GM19397 (cell line): ENCODE data around the gene TAF3.
A peak's percentile ranks its signal among the peaks of the same experiment; 100 is the strongest.
"Not testable (repeated sequence)": the region's sequence is repeated elsewhere in the genome, so short reads cannot be mapped to it uniquely, and the experiment has no call there.

Experiments
- ATAC-seq: cut with Tn5 transposase; IDR thresholded peaks from one replicate; pipeline ENCODE4 v1.9.1; 2021; ENCODE audit warnings: mild to moderate bottlenecking, moderate library complexity; ENCODE audit not compliant: unreplicated experiment

The TAF3 gene, protein sequence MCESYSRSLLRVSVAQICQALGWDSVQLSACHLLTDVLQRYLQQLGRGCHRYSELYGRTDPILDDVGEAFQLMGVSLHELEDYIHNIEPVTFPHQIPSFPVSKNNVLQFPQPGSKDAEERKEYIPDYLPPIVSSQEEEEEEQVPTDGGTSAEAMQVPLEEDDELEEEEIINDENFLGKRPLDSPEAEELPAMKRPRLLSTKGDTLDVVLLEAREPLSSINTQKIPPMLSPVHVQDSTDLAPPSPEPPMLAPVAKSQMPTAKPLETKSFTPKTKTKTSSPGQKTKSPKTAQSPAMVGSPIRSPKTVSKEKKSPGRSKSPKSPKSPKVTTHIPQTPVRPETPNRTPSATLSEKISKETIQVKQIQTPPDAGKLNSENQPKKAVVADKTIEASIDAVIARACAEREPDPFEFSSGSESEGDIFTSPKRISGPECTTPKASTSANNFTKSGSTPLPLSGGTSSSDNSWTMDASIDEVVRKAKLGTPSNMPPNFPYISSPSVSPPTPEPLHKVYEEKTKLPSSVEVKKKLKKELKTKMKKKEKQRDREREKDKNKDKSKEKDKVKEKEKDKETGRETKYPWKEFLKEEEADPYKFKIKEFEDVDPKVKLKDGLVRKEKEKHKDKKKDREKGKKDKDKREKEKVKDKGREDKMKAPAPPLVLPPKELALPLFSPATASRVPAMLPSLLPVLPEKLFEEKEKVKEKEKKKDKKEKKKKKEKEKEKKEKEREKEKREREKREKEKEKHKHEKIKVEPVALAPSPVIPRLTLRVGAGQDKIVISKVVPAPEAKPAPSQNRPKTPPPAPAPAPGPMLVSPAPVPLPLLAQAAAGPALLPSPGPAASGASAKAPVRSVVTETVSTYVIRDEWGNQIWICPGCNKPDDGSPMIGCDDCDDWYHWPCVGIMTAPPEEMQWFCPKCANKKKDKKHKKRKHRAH

GRCh38 chr10:7818295-7819120 lies at the start of gene TAF3:
Gene TAF3 (plus strand): TSS chr10:7818505. CDS start chr10:7818710, 205 bp downstream.
- ATAC-seq = peak; percentile 86

GRCh38 chr10:7773845-7774801 lies 44.2 kb upstream of the TAF3 start:
- no peak for ATAC-seq

GRCh38 chr10:7776777-7777176 lies 41.5 kb upstream of the TAF3 start:
- no peak for ATAC-seq

DNA sequence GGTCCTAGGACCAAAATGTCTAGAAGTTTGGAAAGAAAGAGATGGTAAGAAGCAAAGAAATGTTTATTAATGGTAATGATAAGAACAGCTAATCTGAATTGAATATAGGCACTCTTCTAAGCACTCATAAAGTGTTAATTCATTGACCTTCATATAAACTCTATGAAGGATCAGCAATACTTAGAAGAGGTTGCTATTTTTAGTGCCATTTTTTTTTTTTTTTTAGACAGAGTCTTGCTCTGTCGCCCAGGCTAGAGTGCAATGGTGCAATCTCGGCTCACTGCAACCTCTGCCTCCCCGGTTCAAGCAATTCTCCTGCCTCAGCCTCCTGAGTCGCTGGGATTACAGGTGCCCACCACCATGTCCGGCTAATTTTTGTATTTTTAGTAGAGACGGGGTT lies 36.1 kb upstream of the TAF3 start:
- ATAC-seq = not testable (repeated sequence)

DNA sequence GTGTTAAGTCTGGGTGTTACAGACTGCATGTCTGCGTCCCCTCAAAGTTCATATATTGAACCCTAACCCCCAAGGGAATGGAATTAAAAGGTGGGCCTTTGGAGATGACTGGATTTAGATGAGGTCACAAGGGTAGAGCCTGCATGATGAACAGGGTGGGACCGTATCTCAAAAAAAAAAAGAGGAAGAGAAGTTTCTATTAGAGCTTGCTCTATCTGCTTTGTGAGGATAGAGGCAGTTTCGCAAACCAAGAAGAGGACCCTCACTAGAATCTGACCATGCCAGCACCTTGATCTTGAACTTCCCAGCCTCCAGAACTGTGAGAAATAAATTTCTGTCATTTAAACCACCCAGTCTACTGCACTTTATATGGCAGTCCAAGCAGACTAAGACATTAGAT lies 31.9 kb upstream of the TAF3 start:
- ATAC-seq = no peak

GRCh38 chr10:7787150-7787856 lies 31.0 kb upstream of the TAF3 start:
- ATAC-seq = peak; percentile 16

GRCh38 chr10:7787857-7788638 lies 30.3 kb upstream of the TAF3 start, which contains the start of the genes ATP5F1C and KIN:
Gene ATP5F1C (plus strand): TSS chr10:7788177. CDS start chr10:7788208, 31 bp downstream.
Gene KIN (minus strand): TSS chr10:7787993. CDS start chr10:7787933, 60 bp downstream.
- ATAC-seq = peak; percentile 97

GRCh38 chr10:7788639-7789286 lies 29.5 kb upstream of the TAF3 start:
- ATAC-seq = peak; percentile 13

DNA sequence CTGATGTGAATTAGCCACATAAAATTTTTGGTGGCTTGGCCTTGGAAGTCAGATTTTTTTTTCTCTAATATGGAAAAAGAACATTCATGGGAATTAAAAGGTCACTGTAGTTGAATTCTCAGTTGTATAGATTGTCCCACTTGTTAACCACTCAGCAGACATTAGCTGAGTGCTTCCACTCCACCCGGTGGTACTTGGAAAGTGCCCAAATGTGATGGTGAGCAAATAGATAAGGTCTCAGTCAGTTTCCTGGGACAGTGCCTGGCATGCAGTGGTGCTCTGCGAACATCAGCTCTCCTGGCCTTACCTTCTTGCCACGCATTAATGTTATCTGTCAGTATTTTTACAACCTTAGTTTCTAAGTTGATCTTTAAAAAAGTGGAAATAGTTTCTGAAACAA lies 28.9 kb upstream of the TAF3 start:
- no peak for ATAC-seq

- ATAC-seq = no peak
Measured at GRCh38 chr10:7792541-7792940, 25.8 kb upstream of the TAF3 start.

- ATAC-seq = no peak
Measured at GRCh38 chr10:7794251-7795026, 23.9 kb upstream of the TAF3 start.

DNA sequence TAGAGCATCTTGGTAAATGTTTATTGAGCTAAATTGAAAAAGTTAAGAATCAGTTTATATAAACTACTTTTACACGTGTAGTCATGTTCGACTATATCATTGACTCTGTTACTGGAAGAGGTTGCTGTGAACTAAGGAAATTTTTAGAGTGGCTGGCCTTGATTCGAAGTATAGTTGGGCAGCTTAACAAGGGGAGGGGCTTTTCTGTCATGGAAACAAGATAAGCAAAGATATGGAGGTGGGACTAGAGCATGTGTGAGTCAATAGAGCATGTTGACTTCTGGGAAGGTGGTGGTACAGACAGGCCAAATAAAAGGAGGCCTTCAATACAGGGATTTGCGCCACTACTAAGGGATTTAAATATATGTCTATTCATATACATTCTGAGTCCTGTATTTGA lies 22.7 kb upstream of the TAF3 start:
- no peak for ATAC-seq

DNA sequence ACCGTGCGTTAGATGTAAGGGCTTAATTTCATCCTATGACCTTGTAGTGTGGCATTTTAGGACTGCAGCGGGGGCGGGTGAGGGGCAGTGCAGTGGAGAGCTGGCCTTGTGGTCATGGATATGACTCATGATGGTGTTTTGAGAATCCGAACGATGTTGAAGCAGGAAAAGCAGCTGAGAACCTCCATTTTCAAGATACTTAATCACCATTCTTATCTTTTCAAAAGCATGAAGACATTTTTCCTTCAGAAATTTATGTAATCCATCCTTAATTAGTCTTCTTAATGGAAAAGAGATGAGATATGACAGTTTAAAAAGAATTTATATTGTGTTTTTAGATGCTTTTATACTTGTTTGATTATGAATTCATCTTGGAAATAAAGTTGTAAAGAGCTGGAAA lies 20.7 kb upstream of the TAF3 start:
- ATAC-seq = no peak

DNA sequence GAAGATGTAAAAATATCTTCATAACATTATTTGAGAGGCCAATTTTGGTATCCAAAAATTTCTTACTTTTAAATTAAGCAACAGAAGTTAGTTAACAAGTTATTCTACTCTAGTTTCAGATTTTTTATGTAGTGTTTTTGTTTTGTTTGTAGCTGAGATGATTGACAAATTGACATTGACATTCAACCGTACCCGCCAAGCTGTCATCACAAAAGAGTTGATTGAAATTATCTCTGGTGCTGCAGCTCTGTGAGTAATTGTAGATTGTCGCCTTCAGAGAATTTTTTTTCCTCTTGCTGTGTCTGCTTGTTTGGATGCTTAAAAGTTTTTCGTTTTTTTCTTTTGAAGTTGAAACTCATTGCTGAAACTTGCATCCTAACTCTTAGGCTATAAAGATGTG lies 15.7 kb upstream of the TAF3 start:
- ATAC-seq = no peak

DNA sequence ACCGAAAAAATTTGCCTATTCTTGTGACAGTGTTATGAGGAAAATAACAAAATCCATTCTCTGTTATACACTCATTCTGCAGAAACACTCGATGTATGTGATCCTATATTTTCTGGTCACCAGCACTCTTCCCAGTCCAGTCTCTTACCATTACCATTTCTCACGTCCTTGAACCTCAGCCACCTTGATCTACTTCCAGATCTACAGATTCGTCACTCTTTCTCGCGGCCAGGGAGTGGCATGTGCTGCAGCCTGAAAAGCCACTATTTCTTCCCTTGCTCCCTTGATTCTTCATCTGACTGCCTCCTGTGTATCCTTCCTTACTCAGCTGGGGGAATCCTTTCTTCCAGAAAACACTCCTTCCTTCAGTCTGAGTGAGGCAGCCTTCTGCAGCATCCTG lies 14.1 kb upstream of the TAF3 start:
- ATAC-seq = no peak

DNA sequence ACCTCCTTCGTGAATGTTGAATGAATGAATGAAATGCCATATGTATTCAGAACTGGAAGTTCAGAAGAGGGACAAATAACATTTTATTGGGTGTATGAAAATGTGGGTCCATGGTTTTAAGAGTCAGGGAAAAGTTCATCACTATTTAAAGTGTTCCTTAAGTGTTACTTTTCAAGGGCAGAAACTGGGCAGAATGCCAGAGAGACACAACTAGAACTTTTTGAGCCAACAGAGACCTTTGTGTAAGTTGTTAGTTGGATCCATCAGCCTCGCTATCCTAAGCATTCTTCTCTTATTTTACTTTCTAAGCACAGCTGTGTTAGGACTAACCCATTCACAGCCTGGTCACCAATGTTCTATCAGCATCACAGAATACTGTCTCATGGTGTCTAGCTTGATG lies 13.6 kb upstream of the TAF3 start:
- no peak for ATAC-seq

- no peak for ATAC-seq
Measured at GRCh38 chr10:7808686-7809267, 9.5 kb upstream of the TAF3 start.
